Esophagus squamous epithelium (tissue), 5 donors: ENCODE results near the gene CEP57L1. TPM values are rescaled to one million over a fixed set of nuclear protein-coding genes. Genes with fewer than 3 reads are reported as not detected.

ENCODE experiments used
- DNase-seq: peaks from one replicate; lab custom pipeline; 2025; lab: John Stamatoyannopoulos, UW
- H3K27ac ChIP-seq, 4 donors: fragments of 200-600 bp; sonication (generic); one replicate each; pipeline ENCODE4 v1.5.1; 2016 to 2019; ENCODE audit warnings: mild to moderate bottlenecking in 1 of 4
- H3K27me3 ChIP-seq, 4 donors: fragments of 200-600 bp; sonication (generic); 1 replicate in 3 of 4; 2 replicates in 1 of 4; pipeline versions ENCODE4 v1.5.1 to v1.6.0; 2017 to 2021; ENCODE audit warnings: antibody characterized with exemption in 1 of 4
- H3K36me3 ChIP-seq, 3 donors: fragments of 200-600 bp; sonication (generic); one replicate each; pipeline ENCODE4 v1.5.1; 2016 to 2019
- H3K4me1 ChIP-seq, 3 donors: fragments of 200-600 bp; sonication (generic); one replicate each; pipeline ENCODE4 v1.5.1; 2017 to 2019
- H3K4me3 ChIP-seq, 4 donors: fragments of 200-600 bp; sonication (generic); 1 replicate in 3 of 4; 2 replicates in 1 of 4; pipeline ENCODE4 v1.5.1; 2016 to 2019; ENCODE audit warnings: mild to moderate bottlenecking in 2 of 4, moderate library complexity in 1 of 4
- H3K9me3 ChIP-seq, 3 donors: fragments of 200-600 bp; sonication (generic); one replicate each; pipeline ENCODE4 v1.5.1; 2016 to 2019
- POLR2A ChIP-seq, 4 donors: fragments of 450-650 bp; IDR thresholded peaks; one replicate each; pipeline ENCODE4 v1.6.1; 2017; ENCODE audit warnings: antibody characterized with exemption in 4 of 4, mild to moderate bottlenecking in 4 of 4, moderate library complexity in 3 of 4
- WGBS, 2 donors: methylation state at CpG; one replicate each; pipeline ENCODE4 v1.1.5; 2018; 5-methylcytosine and 5-hydroxymethylcytosine counted together
- intact Hi-C: fragments of 100-400 bp; cut with DNase I; formaldehyde crosslinking; loops from one replicate; pipeline ENCODE4 v1.15.0; 2022
- total RNA-seq, 4 donors: library from RNA; depleted of rRNA; stranded (reverse); fragments of >200 nt; gene quantifications; one replicate each; pipeline ENCODE4 v1.1.0, GENCODE V29; 2016
- TF ChIP-seq, protein P1 (sequence below), 6 experiments: fragments of 450-650 bp in 4 of 6; fragments of 200-600 bp in 2 of 6; sonication (generic) in 2 of 6; IDR thresholded peaks; one replicate each; pipeline ENCODE4 v1.5.1; 2016 to 2019; ENCODE audit warnings: antibody characterized with exemption in 6 of 6, mild to moderate bottlenecking in 4 of 6, moderate library complexity in 4 of 6
- donor health status: DM: yes; HTN: yes; CAD: no.

Gene CEP57L1
- total RNA-seq, 4 donors from 2014 or later: 4.9 to 9.7 (median 7.4) TPM

DNA sequence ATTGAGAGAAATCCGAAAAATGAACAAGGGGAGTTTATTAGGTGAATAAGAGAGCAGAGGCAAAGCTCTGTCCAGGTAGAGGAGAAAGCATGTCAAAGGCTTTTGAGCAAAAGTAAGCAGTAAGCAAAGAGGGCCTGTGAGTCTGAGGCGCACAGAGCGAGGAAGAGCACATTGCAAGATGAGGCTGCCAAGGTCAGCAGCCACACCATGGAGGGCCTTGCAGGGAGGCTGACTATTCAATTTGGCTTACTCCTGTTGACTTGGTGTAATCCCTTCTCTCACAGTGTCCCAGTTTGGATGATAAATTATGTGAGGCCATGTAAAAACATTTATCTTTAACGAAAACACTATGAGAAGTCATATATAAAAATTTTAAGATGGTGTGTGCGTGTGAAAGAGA is 33.1 kb upstream of the CEP57L1 start:
- Histone ChIP-seq H3K27ac (no peak overlapping the region), H3K4me1 (peaks cover 0 to 19% (median 10%) of the 10 kb centered on the region in 3 donors), H3K27me3 (no peaks in the 10 kb centered on the region), H3K9me3 (no peaks in the 10 kb centered on the region), H3K4me3 (no peak overlapping the region), H3K36me3 (no peaks in the 10 kb centered on the region)
- DNase-seq: no peak
- intact Hi-C loops: loop anchor here (10.0 kb wide), 1 partner anchor 57 kb away; no protein-coding TSS in a partner anchor
- WGBS, 2 donors: 81 to 93% methylated on average over 5 of the region's 5 CpGs
- no peak for TF ChIP-seq POLR2A (IDR thresholded peaks at IDR 0.05)
- TF ChIP-seq, protein P1, sequence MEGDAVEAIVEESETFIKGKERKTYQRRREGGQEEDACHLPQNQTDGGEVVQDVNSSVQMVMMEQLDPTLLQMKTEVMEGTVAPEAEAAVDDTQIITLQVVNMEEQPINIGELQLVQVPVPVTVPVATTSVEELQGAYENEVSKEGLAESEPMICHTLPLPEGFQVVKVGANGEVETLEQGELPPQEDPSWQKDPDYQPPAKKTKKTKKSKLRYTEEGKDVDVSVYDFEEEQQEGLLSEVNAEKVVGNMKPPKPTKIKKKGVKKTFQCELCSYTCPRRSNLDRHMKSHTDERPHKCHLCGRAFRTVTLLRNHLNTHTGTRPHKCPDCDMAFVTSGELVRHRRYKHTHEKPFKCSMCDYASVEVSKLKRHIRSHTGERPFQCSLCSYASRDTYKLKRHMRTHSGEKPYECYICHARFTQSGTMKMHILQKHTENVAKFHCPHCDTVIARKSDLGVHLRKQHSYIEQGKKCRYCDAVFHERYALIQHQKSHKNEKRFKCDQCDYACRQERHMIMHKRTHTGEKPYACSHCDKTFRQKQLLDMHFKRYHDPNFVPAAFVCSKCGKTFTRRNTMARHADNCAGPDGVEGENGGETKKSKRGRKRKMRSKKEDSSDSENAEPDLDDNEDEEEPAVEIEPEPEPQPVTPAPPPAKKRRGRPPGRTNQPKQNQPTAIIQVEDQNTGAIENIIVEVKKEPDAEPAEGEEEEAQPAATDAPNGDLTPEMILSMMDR (IDR thresholded peaks at IDR 0.05): no peak

DNA sequence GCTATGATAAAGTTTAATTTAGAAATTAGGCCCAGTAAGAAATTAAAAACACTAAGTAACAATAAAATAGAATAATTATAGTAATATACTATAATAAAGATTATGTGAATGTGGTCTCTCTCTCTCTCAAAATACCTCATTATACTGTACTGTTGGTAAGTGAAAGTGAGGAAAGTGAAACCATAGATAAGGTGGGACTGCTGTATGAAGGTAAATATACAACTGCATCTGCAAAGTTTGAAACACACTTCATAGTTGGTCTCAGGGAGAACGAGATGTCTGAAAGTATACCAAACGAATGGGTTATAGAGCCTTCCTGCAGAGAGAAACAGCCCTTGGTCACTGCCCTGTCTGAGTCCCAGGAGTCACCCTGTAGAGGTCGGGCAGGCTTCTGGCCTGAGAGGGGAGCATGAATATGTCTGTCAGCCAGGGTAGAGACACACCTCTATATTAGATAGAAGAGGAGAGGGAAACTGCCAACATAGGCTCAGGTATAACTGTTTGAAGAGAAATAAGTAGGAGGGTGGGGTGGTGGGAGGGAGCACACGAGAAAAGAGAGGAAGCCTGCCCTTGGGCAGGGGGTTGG is 32.4 kb upstream of the CEP57L1 start:
- 88 to 91% methylated on average over 4 of the region's 4 CpGs for WGBS, 2 donors
- intact Hi-C loops: loop anchor here (10.0 kb wide), 1 partner anchor 58 kb away; no protein-coding TSS in a partner anchor
- Histone ChIP-seq H3K9me3 (no peaks in the 10 kb centered on the region), H3K4me1 (peaks cover 0 to 19% (median 10%) of the 10 kb centered on the region in 3 donors), H3K27me3 (no peaks in the 10 kb centered on the region), H3K27ac (no peak overlapping the region), H3K36me3 (no peaks in the 10 kb centered on the region), H3K4me3 (no peak overlapping the region)
- no peak for TF ChIP-seq POLR2A (IDR thresholded peaks at IDR 0.05)
- TF ChIP-seq, protein P1 (IDR thresholded peaks at IDR 0.05): no peak
- DNase-seq: no peak

DNA sequence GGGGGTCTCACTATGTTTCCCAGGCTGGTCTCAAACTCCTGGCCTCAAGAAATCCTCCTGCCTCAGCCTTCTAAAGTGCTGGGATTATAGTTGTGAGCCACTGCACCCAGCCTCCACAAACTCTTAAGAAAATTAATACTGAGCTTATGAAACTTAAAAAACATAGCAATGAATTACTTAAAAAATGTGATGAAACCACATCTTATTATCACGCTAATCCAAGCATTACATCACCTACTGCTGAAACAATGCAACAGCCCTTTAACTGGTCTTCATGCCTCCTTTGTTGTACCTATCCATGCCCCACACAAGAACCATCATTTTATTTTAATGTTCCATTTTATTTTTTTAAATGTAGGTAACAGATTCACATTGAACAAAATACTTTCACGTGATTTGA is 25.6 kb upstream of the CEP57L1 start:
- Histone ChIP-seq H3K27ac (no peak overlapping the region), H3K4me1 (peaks cover 0 to 13% (median 2%) of the 10 kb centered on the region in 3 donors)
- 75 to 76% methylated on average over 2 of the region's 2 CpGs for whole genome bisulfite sequencing, 2 donors

DNA sequence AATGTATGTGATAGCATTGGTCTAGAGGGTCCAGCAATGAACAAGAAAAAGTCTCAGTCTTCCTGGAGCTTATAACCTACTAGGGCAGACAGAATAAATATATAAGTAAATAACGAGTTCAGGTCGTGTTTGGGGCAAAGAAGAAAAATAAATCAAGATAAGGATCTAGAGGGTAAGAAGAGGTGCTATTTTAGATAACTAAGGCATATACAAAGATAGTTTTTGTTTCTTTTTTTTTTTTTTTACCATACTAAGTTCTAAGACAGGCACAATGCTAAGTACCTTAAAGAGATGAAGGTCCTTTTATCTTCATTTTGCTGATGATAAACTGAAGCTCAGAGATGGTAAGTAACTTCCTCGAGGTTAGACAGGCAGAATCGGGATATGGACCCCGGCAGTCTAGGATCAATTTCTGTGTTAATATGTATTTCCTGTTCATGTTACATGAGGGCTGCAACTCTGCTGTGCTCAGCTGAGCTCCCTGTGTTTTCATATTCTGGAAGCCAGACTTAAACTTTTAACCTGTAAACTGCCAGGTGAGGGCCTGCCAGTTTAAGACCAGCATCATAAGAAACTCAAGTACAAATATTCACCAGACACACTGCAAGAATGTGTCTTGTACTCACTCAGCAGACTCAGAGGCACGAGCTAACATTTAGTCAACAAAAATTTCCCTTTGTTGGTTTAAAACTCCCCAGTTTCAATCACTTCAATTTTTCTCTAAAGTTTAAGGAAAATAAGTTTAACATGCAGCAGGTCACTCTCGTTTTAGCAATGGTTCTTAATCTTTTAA is 24.0 kb upstream of the CEP57L1 start:
- Histone ChIP-seq H3K27me3 (no peaks in the 10 kb centered on the region), H3K4me1 (peaks cover 0 to 20% (median 2%) of the 10 kb centered on the region in 3 donors), H3K9me3 (no peaks in the 10 kb centered on the region), H3K27ac (no peak overlapping the region), H3K36me3 (no peaks in the 10 kb centered on the region), H3K4me3 (no peak overlapping the region)
- TF ChIP-seq POLR2A (IDR thresholded peaks at IDR 0.05): no peak
- TF ChIP-seq, protein P1 (IDR thresholded peaks at IDR 0.05): no peak
- 51 to 54% methylated on average over 7 of the region's 7 CpGs for WGBS, 2 donors
- no peak for DNase-seq
- intact Hi-C loops: loop anchor here (10.0 kb wide), 2 partner anchors 157 to 527 kb away; no protein-coding TSS in a partner anchor

More for the DNA sequence above, 25.6 kb upstream of the CEP57L1 start:
- DNase-seq: no peak
- Histone ChIP-seq H3K36me3 (no peaks in the 10 kb centered on the region), H3K4me3 (no peak overlapping the region), H3K9me3 (no peaks in the 10 kb centered on the region), H3K27me3 (no peaks in the 10 kb centered on the region)
- TF ChIP-seq POLR2A (IDR thresholded peaks at IDR 0.05): no peak
- TF ChIP-seq, protein P1 (IDR thresholded peaks at IDR 0.05): no peak
- intact Hi-C loops: loop anchor here (10.0 kb wide), 3 partner anchors 65 to 525 kb away; no protein-coding TSS in a partner anchor
